Activated CD4-positive, alpha-beta T cell treated with anti-CD3 and anti-CD28 coated beads, Interleukin-2, amount 50 U/mL, for 24 hours (primary cell): ENCODE data around the gene DGKE.

ENCODE experiments used
- DNase-seq, 2 donors: peaks; one replicate each; pipeline ENCODE4 v3.0.0-alpha.2; 2020; ENCODE audit warnings: low read depth in 1 of 2, low spot score in 1 of 2

The DGKE gene

GRCh38 chr17:56887552-56888467, 53.9 kb downstream of the DGKE start:
- DNase-seq, result no peak

- no peak for DNase-seq
Observed at GRCh38 chr17:56890390-56890789, 56.4 kb downstream of the DGKE start.

GRCh38 chr17:56890906-56891674, 57.1 kb downstream of the DGKE start:
- no peak for DNase-seq

- DNase-seq, result peak in 1 of 2 donors; percentile 27
Observed at GRCh38 chr17:56891751-56892150, 57.8 kb downstream of the DGKE start.

GRCh38 chr17:56892333-56892732, 58.4 kb downstream of the DGKE start:
- no peak for DNase-seq

- DNase-seq, result no peak
Observed at GRCh38 chr17:56893503-56893902, 59.6 kb downstream of the DGKE start.

GRCh38 chr17:56894859-56895455, 61.0 kb downstream of the DGKE start:
- DNase-seq, result no peak

- no peak for DNase-seq
Observed at GRCh38 chr17:56896217-56896967, 62.4 kb downstream of the DGKE start.

- DNase-seq, result no peak
Observed at GRCh38 chr17:56896968-56897359, 63.0 kb downstream of the DGKE start.

GRCh38 chr17:56897646-56898424, 63.9 kb downstream of the DGKE start:
- DNase-seq, result no peak

GRCh38 chr17:56898874-56899273, 64.9 kb downstream of the DGKE start:
- no peak for DNase-seq

- no peak for DNase-seq
Observed at GRCh38 chr17:56899403-56899802, 65.5 kb downstream of the DGKE start.

- DNase-seq, result no peak
Observed at GRCh38 chr17:56902348-56902747, 68.4 kb downstream of the DGKE start.

GRCh38 chr17:56903560-56903959, 69.6 kb downstream of the DGKE start:
- no peak for DNase-seq

GRCh38 chr17:56908001-56908542, 74.1 kb downstream of the DGKE start:
- DNase-seq, result no peak

- DNase-seq, result no peak
Observed at GRCh38 chr17:56909742-56910508, 76.0 kb downstream of the DGKE start.

- DNase-seq, result no peak
Observed at GRCh38 chr17:56910509-56911235, 76.7 kb downstream of the DGKE start.

- DNase-seq, result no peak
Observed at GRCh38 chr17:56912105-56912999, 78.4 kb downstream of the DGKE start.
